ENCODE results near the gene HSFX1.

DNA sequence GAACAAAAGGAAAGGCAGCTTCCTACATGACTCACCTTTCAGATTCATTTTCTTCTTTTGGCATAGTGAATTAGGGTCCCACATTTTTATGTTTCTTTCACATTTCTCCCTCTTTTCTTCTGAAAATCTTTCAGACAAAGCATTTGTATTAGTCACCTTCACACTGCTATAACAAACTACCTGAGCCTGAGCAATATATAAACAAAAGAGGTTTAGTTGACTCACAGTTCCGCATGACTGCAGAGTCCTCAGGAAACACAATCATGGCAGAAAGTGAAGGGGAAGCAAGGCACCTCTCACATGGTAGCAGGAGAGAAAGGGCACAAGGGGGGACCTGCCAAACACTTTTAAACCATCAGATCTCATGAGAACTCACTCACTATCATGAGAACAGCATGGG is 44.8 kb downstream of the HSFX1 start:
- no peak for TF ChIP-seq POLR2A (IDR thresholded peaks at IDR 0.05)
- TF ChIP-seq, protein P1, sequence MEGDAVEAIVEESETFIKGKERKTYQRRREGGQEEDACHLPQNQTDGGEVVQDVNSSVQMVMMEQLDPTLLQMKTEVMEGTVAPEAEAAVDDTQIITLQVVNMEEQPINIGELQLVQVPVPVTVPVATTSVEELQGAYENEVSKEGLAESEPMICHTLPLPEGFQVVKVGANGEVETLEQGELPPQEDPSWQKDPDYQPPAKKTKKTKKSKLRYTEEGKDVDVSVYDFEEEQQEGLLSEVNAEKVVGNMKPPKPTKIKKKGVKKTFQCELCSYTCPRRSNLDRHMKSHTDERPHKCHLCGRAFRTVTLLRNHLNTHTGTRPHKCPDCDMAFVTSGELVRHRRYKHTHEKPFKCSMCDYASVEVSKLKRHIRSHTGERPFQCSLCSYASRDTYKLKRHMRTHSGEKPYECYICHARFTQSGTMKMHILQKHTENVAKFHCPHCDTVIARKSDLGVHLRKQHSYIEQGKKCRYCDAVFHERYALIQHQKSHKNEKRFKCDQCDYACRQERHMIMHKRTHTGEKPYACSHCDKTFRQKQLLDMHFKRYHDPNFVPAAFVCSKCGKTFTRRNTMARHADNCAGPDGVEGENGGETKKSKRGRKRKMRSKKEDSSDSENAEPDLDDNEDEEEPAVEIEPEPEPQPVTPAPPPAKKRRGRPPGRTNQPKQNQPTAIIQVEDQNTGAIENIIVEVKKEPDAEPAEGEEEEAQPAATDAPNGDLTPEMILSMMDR (IDR thresholded peaks at IDR 0.05), result no peak

Data from sigmoid colon (tissue), 3 donors.